Tibial nerve (tissue), 4 donors: ENCODE data around the gene PDLIM5. TPM values are rescaled to one million over a fixed set of nuclear protein-coding genes. Genes with fewer than 3 reads are reported as not detected.
"Not testable (repeated sequence)": the region's sequence is repeated elsewhere in the genome, so short reads cannot be mapped to it uniquely, and the experiment has no call there.

Experiments
- DNase-seq, 2 donors: peaks; one replicate each; pipeline ENCODE4 v3.0.0-alpha.2; 2019; ENCODE audit warnings: low spot score in 2 of 2
- H3K27ac ChIP-seq, 4 donors: fragments of 200-600 bp; sonication (generic) in 3 of 4; one replicate each; pipeline ENCODE4 v1.5.1; 2017 to 2019; ENCODE audit warnings: mild to moderate bottlenecking in 1 of 4
- H3K27me3 ChIP-seq, 2 donors: fragments of 200-600 bp; sonication (generic) in 1 of 2; one replicate each; pipeline versions ENCODE4 v1.5.1 to v1.6.0; 2017 to 2019
- H3K36me3 ChIP-seq, 3 donors: fragments of 200-600 bp; sonication (generic); one replicate each; pipeline ENCODE4 v1.5.1; 2018 to 2019
- H3K4me1 ChIP-seq, 4 donors: fragments of 200-600 bp; sonication (generic) in 3 of 4; one replicate each; pipeline ENCODE4 v1.5.1; 2017 to 2019
- H3K4me3 ChIP-seq, 4 donors: fragments of 200-600 bp; sonication (generic) in 3 of 4; one replicate each; pipeline ENCODE4 v1.5.1; 2017 to 2019; ENCODE audit warnings: mild to moderate bottlenecking in 1 of 4, moderate library complexity in 1 of 4
- H3K9me3 ChIP-seq, 4 donors: fragments of 200-600 bp; sonication (generic) in 3 of 4; one replicate each; pipeline ENCODE4 v1.5.1; 2017 to 2019
- CTCF ChIP-seq, 5 experiments: fragments of 200-600 bp in 3 of 5; fragments of 450-650 bp in 2 of 5; sonication (generic) in 3 of 5; IDR thresholded peaks; one replicate each; pipeline ENCODE4 v1.5.1; 2016 to 2019; ENCODE audit warnings: antibody characterized with exemption in 5 of 5, mild to moderate bottlenecking in 3 of 5, moderate library complexity in 2 of 5
- EP300 ChIP-seq, 2 donors: sonication (generic); formaldehyde crosslinking; IDR thresholded peaks; one replicate each; pipeline ENCODE4 v1.6.1; 2017; ENCODE audit warnings: antibody characterized with exemption in 2 of 2, mild to moderate bottlenecking in 1 of 2
- POLR2A ChIP-seq, 2 donors: fragments of 450-650 bp; IDR thresholded peaks; one replicate each; pipeline ENCODE4 v1.6.1; 2017; ENCODE audit warnings: antibody characterized with exemption in 2 of 2, mild to moderate bottlenecking in 2 of 2, moderate library complexity in 2 of 2
- WGBS, 2 donors: methylation state at CpG; one replicate each; pipeline ENCODE4 v1.1.5; 2018; 5-methylcytosine and 5-hydroxymethylcytosine counted together
- total RNA-seq, 4 donors: library from RNA; depleted of rRNA; stranded (reverse); fragments of >200 nt; gene quantifications; one replicate each; pipeline ENCODE4 v1.1.0, GENCODE V29; 2016

PDLIM5 gene
- total RNA-seq, 4 donors from 2014 or later, result 73.5 to 117 (median 98.2) TPM

DNA sequence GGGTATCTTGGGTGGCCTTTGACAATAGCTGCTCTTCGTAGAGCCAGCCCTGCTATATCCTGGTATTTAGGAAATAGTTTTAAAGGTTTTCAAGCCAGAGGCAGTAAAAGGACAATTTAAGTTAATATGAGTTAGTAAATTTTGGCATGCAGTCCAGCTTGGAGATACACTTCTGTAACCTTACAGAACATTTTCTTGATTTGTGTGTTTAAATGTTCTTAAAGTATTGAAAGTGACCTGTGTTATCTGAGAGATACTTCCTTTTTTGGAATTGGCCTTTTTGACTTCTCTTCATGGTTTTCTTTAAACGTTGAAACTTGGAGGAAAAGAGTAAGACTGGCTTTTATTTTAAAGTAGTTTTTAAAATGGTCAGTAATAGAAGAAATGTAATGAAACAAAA is 25.5 kb downstream of the PDLIM5 start:
- TF ChIP-seq CTCF (IDR thresholded peaks at IDR 0.05) (no peak), POLR2A (IDR thresholded peaks at IDR 0.05) (no peak), EP300 (IDR thresholded peaks at IDR 0.05) (no peak)
- 24 to 34% methylated on average over 2 of the region's 2 CpGs for WGBS, 2 donors
- Histone ChIP-seq H3K36me3 (no peaks in the 10 kb centered on the region), H3K27ac (peak overlapping the region in 1 of 4 donors; percentile 17), H3K27me3 (no peaks in the 10 kb centered on the region), H3K4me3 (no peak overlapping the region), H3K9me3 (no peaks in the 10 kb centered on the region), H3K4me1 (peaks cover 0 to 37% (median 0%) of the 10 kb centered on the region in 4 donors)
- DNase-seq, result no peak

- not testable (repeated sequence) for H3K36me3 ChIP-seq, H3K27ac ChIP-seq, H3K4me3 ChIP-seq, H3K9me3 ChIP-seq, H3K27me3 ChIP-seq, DNase-seq
- 69 to 75% methylated on average over 3 of the region's 3 CpGs for WGBS, 2 donors
- peaks cover 0 to 41% (median 0%) of the 10 kb centered on the region in 4 donors for H3K4me1 ChIP-seq
Measured at GRCh38 chr4:94478805-94479204, 27.1 kb downstream of the PDLIM5 start.

- H3K27ac ChIP-seq, result peak overlapping the region in 2 of 4 donors; percentile 0 to 34
- TF ChIP-seq EP300 (IDR thresholded peaks at IDR 0.05), result no peak
- no peak for TF ChIP-seq POLR2A (IDR thresholded peaks at IDR 0.05)
- no peak for TF ChIP-seq CTCF (IDR thresholded peaks at IDR 0.05)
- H3K4me1 ChIP-seq, result peaks cover 0 to 41% (median 0%) of the 10 kb centered on the region in 4 donors
- H3K4me3 ChIP-seq, result no peak overlapping the region
- no peaks in the 10 kb centered on the region for H3K27me3 ChIP-seq
- 70 to 73% methylated on average over 5 of the region's 5 CpGs for WGBS, 2 donors
- H3K9me3 ChIP-seq, result no peaks in the 10 kb centered on the region
- H3K36me3 ChIP-seq, result no peaks in the 10 kb centered on the region
- no peak for DNase-seq
Measured at GRCh38 chr4:94479358-94480141, 27.8 kb downstream of the PDLIM5 start.

DNA sequence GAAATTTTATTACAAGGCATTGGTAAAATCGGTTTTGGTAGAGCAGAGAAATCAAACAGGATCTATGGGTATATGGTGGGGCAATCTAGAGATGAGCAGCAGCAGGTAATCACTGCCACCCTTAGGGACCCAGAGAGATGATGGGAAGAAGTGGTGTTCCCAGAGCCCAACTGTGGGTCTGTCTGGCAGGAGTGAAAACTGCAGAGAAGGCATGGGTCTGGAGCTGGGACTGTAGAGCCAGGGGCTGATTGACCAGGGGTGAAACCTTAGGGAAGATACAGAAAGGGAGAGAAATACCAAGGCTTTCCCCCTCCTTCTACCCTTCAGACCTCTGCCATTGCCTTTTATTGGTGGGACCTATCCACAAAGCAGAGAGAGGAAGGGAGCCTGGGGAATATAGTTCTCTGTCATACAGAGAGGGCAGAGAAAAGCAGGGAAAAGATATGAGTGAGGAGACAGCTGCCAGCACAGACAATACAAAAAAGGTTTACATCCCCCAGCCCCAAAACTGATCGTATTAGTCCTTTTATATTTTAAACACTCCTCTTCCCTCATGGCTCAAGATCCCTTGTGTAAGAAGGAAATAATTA is 28.7 kb downstream of the PDLIM5 start:
- Histone ChIP-seq H3K4me1 (peaks cover 0 to 46% (median 0%) of the 10 kb centered on the region in 4 donors), H3K4me3 (no peak overlapping the region), H3K36me3 (no peaks in the 10 kb centered on the region), H3K9me3 (no peaks in the 10 kb centered on the region), H3K27me3 (no peaks in the 10 kb centered on the region), H3K27ac (peak overlapping the region in 2 of 4 donors; percentile 0 to 34)
- TF ChIP-seq POLR2A (IDR thresholded peaks at IDR 0.05), result no peak
- TF ChIP-seq EP300 (IDR thresholded peaks at IDR 0.05), result no peak
- no peak for TF ChIP-seq CTCF (IDR thresholded peaks at IDR 0.05)
- DNase-seq, result no peak
- WGBS, 2 donors, result 66 to 72% methylated on average over 2 of the region's 2 CpGs

GRCh38 chr4:94483895-94484294 is 32.2 kb downstream of the PDLIM5 start:
- peaks cover 0 to 27% (median 0%) of the 10 kb centered on the region in 4 donors for H3K4me1 ChIP-seq
- WGBS, 2 donors, result 83 to 89% methylated on average over 4 of the region's 4 CpGs
- no peaks in the 10 kb centered on the region for H3K27me3 ChIP-seq
- TF ChIP-seq POLR2A (IDR thresholded peaks at IDR 0.05) (no peak), CTCF (IDR thresholded peaks at IDR 0.05) (no peak), EP300 (IDR thresholded peaks at IDR 0.05) (no peak)
- no peaks in the 10 kb centered on the region for H3K36me3 ChIP-seq
- no peaks in the 10 kb centered on the region for H3K9me3 ChIP-seq
- no peak overlapping the region for H3K27ac ChIP-seq
- no peak overlapping the region for H3K4me3 ChIP-seq
- DNase-seq, result no peak
